GM18519 (cell line): ENCODE measurements around the gene FOXL3.

Source experiments
- ATAC-seq: cut with Tn5 transposase; IDR thresholded peaks from one replicate; pipeline ENCODE4 v1.9.1; 2021; ENCODE audit warnings: mild to moderate bottlenecking, moderate library complexity; ENCODE audit not compliant: unreplicated experiment, low FRiP score

The FOXL3 gene

DNA sequence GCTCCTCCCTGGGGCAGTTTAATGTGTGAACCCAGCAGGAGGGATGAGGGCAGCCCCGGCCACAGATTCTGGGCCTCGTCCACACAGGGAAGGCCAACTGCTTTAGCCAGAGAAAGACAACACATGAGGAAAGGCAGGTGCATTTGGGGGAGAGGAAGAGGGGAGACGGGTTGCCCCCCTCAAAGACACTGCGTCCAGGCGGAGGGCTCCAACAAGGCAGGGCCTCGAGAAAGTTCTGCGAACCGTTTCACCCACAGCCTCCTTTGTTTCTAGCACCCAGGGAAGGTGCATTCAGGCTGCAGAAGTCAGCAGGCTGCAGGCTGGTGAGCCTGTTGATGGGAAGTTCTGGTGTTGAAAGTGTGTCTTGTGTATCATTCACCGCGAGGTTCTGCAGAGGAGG is 10.1 kb downstream of the FOXL3 start:
- no peak for ATAC-seq

DNA sequence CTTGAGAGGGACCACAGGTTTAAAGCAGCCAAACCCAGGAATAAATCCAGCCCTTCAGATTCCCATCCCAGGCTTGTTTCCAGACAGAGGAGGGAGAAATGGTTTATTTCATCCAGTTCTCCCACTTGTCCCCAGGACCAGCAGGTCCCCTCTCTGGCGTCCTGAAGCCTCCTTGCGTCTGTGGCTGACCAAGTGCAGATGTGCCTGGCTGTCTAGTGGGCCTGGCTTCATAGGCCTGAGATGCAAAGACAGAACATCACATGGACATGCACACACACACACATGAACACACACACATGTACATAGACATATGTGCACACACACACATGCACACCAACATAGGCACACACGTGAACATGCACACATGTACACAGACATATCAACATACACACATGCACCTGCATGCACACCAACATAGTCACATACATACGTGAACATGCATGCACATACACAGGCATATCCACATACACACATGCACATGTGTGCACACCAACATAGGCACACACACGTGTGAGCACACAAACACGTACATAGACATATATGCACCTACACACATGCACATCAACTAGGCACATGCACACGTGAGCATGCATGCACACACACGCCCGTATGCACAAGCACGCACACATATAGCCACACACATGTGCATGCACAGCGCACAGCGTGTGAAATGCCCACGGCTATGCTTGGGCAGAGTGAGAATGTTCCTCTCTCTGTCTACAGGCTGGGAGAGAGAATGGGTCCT is 10.7 kb downstream of the FOXL3 start:
- ATAC-seq: no peak

DNA sequence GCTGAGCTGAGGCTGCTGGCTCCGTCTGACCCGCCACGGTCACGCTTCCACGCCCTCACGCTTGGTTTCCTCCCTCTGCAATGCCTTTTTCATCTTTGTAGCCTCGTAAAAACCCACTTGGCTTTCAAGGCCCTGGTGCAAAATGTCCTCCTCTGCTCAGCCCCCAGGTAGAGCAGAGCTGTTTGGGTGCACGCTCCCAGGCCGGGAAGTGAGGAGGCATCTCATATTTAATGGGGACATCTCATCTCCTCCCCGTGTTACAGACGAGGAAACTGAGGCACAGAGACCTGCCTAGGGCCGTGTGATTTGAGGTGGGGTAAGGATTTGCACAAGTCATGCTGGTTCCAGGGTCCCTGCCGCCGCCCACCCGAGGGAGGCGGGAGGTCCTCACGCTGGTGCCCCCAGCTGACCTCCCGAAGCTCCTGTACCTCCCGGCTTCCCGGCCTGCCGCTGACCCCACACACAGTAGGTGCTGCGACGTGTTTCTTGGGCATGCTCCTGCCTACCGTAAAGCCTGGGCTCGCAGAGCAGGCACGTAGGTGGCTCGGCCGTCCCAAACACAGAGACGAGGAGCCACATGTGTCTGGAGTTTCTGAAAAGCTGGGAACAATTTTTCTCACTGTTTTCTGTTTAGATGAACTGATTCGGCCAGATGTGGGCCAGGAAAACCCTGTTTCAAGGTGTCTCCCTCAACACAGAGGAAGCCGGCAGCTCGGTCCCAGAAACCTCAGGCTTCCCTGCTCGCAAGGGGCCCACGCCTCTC is 11.5 kb downstream of the FOXL3 start:
- ATAC-seq: no peak

DNA sequence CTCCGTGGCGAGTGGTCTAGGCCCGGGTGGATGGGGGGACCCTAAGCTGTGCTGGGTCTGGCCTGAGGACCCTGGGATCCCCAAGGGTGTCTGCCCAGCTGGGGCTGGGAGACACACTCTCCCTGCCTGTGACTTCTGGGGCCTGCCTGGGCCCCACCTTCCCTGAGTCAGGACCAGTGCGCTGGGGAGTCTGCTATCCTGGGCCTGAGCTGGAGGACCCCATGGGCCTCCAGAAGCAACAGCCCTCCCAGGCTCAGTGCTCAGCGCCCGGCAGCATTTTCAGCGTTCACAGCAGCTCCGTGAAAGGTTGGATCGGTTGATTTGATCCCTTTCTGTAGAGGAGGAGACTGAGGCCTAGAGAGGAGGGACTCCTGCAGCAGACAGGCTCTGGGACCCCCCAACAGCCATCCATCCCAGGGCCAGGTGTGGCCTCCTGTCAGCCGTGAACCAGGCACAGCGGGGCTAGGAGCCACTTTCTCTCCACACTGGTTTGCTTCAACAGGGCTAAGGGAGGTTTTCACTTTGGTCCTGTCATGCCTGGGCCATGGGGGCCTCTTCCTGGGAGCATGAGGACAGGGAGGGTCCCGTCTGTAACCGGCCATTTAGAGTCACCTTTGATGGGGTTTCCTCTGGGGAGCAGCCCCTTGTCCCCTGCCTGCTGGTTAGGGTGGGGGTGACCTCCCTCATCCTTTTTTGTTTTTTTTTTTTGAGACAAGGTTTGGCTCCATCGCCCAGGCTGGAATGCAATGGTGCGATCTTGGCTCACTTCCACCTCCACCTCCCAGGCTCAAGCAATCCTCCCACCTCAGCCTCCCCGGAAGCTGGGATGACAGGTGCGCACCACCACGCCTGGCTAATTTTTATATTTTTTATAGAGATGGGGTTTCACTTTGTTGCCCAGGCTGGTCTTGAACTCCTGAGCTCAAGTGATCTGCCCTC is 12.4 kb downstream of the FOXL3 start:
- ATAC-seq: no peak

DNA sequence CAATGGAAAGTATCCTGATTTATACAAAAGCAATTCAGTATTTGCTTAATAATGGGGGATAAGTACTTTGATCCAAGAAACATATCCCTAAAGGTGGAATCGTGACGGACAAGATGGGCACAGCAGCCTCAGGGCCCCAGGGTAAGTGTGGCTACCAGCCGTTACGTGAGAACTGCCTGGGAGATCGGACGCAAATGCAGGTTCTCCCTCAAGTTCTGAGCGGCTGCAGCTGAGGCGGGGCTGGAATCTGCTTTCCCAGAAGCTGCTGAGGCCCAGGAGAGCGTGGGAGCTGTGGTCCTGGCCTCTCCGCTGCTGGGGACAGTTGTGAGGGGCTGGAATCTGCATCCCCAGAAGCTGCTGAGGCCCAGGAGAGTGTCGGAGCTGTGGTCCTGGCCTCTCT is 13.5 kb downstream of the FOXL3 start:
- no peak for ATAC-seq

DNA sequence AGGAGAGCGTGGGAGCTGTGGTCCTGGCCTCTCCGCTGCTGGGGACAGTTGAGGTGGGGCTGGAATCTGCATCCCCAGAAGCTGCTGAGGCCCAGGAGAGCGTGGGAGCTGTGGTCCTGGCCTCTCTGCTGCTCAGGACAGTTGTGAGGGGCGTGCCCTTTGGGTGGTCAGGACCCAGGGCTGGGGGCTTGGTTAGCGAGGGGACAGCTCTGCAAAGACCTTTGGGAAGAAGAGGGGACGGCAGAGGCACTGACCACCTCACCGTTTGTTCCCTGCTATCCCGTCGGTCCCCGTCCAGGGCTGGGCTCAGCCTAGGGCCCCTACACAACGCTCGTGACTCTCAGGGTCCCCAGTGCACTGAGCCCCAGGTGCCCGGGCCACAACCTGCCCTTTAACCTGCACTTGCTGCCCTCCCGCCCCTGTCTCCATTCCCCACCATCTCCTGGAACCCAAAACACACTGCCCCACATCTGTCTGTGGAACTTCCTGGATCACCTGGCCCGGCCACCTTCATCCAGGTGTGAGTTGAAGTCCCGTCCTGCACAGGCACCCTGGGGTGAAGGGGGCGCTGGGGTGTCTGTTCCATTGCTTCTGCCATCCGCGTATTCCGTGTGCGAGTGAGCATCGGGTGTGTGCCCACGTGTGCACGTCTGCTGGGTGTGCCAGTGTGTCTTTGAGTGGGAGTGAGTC is 14.1 kb downstream of the FOXL3 start:
- ATAC-seq: no peak

DNA sequence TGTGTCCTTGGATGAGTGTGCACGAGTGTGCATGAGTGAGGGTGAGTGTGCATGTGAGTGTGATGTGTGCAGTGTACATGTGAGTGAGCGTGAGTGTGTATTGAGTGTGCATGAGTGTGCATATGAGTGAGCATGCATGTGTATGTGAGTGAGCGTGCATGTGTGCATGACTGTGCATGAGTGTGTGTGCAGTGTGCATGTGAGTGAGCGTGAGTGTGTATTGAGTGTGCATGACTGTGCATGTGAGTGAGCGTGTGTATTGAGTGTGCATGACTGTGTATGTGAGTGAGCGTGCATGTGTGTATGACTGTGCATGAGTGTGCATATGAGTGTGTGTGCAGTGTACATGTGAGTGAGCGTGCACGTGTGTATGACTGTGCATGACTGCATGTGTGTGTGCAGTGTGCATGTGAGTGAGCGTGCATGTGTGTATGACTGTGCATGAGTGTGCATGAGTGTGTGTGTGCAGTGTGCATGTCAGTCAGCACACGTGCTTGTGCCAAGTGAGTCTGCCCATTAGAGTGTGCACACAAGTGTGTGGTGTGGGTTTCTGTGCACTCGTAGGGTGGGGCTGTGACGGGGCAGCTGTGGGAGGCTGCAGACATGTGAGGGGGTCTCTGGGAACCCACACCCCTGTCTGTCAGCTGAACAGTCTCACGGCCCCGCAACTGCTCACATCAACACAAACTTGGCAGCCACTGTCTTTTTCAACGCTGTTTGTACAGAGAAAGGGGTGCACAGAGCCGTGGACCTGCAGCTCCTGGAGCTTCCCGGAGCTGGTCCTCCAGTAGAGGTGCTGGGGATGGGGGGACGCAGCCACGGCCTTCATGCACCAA is 14.8 kb downstream of the FOXL3 start:
- no peak for ATAC-seq

DNA sequence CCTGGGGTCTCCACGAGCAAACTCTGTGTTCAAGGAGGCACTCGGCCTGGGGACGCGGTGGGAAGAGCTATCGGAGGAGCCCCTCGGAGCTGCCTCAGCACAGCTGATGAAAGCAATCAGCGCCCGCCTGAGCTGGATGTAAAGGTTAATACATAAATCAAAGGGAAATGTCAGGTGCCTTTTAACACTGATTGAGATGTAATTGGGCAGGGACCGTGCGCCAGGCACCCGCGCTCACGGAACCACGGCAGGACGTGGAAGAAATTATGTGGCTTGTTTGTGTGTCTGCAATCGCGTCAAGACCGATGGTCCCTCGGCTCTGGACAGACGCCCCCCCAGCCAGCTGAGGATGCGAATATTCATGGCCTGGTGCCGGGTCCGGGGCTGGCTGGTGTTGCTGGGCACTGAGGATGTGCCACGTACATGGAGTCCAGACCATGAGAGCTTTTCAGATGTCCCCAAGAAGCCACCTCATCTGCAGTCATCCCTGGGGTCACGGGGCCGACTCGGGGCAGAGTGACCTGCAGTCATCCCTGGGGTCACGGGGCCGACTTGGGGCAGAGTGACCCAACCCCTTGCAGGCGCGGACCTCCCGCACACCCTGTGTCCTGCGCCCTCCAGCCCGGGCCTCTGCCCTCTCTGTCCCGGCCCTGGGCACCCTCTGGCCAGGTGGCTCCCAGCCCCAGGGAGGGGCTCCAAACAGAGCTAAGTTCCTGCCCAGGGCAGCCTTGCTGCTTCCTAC is 15.6 kb downstream of the FOXL3 start:
- no peak for ATAC-seq

DNA sequence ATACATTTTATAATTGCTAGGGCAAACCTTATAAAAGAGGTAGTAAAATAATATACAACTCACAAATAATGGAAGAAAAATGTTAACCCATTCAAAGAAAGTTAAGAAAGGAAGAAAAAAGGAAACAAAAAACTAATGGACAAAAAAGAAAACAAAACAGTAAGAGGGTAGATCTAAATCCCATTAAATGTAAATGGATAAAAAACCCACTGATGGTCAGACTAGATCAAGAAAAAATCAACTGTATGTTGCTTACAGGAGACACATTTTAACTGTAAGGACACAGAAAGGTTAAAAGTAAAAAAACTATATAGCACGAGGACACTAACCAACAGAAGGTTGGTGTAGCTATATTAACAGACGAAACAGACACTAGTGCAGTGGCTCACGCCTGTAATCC is 18.0 kb downstream of the FOXL3 start:
- ATAC-seq: no peak

DNA sequence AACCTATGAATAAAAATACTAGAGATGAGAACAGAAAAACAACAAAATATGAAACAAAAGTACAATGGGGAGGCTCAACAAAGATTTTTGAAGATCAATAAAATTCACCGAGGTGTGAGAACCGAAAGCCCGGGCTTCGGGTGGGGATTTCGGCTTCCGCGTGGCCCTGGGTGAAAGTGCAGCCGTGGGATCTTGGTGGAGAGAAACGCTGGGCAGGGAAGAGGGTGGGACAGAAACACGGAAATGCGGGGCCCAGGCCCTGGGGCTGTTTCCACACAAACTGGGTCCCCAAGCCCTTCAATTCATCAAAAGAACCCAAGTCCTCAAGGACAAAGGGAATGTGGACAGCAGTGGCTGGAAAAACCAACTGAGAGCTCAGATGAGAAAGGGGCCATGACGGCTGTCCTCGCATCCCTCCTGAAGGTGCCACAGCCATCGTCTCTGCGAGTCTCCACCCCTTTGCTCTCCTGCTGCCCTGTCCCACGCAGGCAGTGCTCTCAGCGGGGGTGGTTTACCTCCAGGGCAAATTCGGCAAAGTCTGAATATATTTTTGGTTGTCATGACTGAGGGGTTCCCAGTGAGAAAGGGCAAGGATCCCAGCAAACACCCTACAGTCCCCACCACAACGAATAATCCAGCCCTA is 19.7 kb downstream of the FOXL3 start:
- no peak for ATAC-seq

DNA sequence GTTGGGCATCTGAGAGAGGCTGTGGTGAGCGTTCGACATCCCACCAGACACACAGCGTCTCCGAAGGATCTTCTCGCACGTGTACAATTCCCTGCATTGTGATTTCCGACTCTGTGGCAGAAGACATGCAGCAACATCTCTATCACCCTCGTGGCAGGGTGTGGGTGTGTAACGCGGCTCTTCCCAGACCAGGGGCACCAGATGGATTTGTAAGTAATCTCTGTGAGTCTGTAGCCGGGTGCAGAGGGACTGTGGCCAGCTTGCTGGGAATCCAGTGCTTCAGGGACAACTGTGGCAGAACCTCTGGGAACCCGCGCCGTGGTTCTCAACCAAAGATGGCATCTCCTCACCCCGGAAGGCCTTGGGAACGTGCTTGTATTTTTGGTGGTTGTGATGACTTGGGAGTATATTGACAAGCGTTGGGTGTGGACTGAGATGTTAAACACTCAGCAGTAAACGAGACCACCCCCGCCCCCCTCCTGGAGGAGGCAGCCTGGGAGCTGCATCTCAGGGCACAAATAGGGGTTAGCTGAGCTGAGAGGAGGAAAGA is 21.2 kb downstream of the FOXL3 start:
- no peak for ATAC-seq

DNA sequence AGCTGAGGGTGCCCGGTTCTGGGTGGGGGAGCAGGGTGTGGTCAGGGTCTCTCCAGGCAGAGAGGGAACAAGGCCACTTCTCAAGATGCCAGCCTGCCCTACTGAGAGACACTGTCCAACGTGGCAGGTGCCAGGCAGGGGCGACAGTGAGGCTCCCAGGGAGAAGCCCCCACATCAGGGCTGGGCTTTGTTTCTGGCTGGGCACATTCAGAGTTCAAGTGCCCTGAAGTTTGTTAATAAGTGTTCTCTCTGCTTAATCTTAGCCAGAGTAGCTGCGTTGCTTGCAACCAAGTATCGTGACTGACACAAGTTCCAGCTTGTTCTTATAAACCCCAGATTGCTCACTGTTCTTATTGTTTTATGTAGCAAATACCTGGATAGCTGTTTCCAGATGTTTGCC is 21.8 kb downstream of the FOXL3 start:
- ATAC-seq: no peak

DNA sequence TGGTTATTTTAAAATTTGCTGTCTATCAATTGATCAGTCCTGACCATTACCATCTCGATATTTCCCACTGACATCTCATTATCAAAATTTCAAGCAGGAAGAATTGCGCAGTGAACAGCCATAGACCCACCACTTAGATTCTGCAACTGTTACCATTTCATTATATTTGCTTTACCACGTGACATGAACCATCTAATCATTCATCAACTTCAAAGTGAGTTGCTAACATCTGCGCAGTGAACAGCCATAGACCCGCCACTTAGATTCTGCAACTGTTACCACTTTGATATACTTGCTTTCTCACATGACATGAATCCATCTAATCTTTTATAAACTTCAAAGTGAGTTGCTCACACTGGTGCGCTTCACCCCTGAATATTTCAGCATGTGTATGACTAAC is 22.5 kb downstream of the FOXL3 start:
- no peak for ATAC-seq

DNA sequence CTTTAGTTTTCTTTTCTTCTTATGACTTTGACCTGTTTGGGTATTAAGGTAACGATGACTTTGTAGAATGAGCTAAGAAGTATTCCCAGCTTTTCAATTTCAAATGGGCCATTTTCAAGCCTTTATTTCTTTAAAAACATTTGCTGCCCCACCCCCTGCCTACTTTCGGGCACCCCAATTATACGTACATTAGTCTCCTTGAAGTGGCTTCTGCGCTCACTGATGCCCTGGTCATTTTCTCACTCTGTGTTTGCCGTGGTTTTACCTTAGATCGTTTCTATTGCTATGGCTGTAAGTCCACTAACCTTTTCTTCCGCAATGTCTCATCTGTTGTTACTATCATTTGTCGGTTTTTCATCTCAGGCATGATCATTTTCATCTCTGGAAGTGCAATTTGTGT is 24.9 kb downstream of the FOXL3 start:
- no peak for ATAC-seq

DNA sequence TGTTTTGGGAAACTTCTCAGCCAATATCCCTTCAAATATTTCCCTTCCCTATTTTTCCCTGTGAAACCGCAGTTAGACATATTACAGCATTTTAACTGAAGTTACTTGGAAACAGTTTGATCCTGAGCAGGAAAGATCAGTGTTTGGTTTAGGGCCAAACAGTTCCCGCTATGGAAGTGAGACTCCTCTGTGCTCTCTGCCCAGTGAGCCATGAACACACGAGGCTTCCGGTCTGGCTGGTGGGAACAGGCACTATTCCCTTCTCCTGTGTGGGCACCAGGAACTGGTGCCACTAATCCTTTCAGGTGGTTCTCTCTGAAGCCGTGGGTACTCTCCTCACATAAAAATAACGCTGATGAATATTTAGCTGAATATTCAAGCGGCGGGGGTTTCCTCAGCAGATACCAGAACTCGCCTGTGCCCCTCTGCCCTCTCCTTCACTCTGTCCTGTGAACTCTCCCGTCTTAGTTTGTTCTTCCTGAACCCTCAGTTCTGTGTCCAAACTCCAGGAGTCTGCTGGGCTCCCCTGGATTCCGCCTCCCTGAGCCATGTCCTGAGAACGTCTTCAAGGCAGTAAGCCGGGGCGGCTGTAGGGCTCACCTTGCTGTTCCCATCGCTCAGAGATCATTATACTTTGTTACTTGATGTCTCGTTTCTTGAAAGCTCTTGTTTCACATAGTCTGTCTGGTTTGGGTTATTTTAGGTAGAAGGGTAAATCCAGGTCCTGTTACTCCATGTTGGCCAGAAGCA is 25.7 kb downstream of the FOXL3 start:
- ATAC-seq: no peak

DNA sequence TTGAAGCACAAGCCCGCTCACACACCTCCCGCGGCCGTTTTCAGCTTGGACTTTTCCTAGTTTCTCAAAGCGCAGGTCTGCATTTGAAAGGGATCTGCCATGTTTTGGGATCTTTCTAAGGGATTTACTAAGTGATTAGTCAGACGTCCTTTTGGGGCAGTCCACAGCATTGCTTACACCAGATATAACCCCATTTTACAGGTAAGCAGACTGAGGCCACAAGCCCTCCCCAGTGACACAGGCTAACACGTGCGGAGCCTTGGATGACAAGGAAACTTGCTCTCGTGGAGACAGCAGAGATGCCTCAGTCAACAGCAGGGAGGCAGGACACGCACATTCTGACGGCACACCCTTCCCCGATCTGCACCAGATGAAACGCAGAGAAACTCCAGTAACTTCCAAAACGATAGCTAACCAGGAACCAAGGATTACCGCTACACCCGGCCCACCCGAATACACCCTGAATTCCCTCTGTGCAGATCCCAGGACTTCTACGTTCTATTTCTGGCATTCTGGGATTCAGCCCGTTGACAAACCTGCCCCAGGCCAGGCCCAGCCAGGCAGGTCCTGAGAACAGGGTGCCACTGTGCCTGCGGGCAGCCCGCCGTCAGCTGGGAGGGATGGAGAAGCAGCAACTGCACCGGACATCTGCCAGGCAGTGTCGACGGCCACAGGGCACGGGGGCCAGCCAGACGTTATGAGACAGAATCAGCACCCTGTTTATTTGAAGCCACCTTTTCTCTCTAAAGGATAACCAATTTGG is 27.9 kb downstream of the FOXL3 start:
- no peak for ATAC-seq

DNA sequence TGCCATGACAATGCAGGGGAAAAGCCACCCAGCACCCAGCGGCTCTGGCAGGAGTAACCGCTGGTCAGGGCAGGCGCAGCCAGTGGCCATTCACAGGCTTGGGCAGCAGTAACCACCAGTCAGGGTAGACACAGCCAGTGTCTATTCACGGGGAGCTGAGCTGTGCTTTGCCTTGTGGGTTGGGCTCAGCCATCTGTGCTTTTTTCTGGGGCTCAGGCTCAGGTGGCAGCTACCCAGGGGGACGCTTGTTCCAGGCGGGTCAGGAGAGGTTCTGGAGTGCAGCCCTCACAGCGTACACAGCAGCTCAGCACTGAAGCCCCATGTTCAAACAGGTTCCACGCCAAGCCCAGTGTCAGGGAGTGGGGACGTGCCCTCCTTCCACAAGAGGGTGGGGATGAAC is 28.5 kb downstream of the FOXL3 start:
- no peak for ATAC-seq
